NOMO-1 treated with dmso at 0.1 percent for 144 hours (cell line): ENCODE measurements around the gene TMEM175.
A peak's percentile ranks its signal among the peaks of the same experiment; 100 is the strongest.
"Not testable (repeated sequence)": the region's sequence is repeated elsewhere in the genome, so short reads cannot be mapped to it uniquely, and the experiment has no call there.

ENCODE experiments used
- DNase-seq: peaks from one replicate; lab custom pipeline; 2025; ENCODE audit not compliant: unreplicated experiment; lab: John Stamatoyannopoulos, UW

TMEM175 gene

DNA sequence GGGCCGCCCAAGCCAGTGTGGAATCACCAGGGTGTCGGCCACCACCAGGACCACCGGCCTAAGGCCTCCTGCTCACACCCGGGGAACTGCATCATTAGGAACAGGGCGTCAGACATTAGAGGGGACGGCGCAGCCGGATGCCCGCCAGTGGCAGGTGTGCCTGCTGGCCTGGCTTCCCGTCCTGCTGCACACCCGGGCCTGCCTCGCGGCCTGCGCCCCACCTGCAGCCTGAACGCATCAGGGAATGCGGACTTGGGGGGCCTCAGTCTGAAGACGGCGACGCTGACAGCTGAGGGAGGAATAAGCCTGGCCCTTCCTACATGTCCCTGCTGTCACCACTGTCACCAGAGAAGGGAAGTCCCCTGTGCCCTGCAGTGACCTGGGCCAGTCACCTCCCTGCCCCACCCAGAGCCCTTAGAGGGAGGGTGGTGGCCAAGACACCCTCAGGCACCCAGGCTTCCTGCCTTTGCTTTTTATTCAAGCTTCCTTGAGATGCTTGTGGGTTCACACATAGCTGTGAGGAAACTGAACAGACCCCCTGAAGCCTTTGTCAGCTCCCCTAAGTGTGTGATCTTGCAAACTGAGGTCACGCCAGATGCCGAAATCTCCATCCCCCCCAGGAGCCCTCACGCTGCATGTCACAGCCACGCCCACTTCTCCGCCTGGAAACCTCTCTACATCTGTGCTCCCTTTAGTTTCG lies 37.9 kb downstream of the TMEM175 start:
- DNase-seq = no peak

DNA sequence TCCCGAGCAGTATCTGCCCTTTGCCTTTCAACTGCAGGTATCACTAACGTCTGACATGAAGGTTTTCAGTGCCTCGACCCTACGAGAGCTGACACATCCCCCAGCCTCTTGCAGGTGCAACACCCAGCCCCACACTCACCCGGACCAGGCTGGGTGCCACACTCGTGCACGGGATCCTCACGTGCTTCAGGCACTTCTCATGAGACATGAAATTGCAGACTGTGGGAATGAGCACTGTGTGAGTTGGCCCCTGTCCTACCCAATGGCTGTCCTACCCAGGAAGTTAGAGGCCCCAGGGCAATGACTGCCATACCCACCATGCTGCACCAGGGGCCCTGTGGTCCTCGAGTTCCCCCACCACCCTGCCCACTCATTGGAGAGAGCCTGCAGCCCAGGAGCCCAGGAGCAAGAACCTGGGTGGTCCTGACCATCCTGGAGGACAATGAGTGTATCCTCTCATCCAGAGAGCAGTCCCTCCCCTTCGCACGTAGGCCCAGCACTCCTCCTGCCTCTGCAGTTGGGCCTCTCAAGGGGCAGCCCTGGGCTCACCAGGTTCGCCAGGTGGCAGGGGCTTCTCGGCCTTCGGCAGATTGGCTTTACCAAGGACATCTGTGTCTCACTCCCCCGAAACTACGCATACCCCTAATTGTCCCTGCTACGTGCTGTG lies 38.7 kb downstream of the TMEM175 start:
- no peak for DNase-seq

DNA sequence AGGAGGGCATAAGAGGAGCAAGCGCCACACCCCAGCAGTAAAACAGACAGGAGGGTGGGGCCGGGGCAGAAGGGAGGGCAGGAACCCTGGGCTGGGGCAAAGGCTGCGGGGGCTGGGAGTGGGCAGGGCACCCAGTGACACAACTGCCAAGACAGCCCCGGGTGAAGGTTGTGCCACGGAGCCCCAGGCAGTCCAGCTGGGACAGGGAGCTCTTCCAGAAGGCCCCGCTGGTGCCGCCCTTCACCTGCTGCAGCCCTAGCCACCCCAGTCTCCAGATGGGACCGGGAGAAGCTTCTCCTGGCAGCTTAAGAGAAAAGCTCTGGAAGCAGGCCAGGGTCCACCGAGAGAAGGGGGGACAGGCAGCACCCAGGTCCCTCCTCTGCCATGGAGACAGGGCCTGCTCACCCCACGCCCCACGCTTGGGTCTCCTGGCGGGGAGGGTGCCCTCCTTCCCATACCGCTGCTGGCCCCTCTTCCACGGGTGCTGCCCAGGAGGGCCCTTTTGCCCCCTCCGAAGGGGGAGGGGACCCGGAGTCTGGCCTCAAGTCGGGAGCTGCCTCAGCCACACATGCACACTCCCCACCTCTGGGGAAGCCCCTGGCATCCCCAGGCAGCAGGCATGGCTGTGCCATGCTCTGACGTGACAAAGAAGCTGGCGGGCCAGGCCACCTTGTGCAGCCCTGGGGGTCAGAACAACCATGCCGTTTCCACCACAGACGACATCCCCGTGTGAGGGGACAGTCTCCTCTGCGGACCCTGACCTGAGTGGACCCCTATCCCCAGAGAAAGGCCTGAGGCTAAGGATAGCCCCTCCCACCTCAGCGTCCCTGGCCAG lies 39.6 kb downstream of the TMEM175 start:
- no peak for DNase-seq

DNA sequence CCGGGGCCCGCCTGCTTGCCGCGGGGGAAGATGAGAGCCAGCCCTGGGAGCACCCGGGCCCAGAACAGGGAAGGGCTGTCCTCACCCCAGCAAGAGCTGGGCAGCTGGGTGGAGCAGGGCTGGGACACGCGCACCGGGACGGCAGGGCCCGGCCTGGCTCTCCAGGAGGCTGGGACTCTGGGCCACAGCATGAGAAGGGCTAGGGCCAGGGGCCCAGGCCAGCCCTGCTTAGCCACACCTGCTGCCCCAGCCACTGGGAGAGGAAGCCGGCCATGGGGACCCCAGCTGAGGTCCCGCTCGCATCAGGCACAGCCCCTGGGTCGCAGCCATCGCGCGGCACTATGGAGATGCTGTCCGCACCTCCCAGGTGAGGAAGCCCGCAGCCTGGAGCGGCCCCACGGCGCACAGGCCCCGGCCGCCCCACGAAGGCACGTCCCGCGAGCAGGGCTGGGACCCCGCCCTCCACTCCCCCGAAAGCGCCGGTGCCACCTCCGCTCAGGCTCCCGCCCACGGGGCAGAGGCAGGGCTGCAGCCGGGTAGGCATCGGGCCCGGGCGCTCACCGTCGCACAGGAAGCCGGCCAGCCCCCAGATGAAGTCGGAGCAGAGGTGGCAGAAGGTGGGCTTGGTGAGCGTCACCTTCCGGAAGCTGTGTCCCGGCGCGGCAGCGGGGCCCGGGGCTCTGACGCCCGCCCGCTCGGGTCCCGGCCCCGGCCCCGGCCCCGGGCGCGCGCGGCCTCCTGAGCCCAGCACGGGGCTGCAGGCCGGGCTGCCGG lies 40.6 kb downstream of the TMEM175 start:
- DNase-seq = no peak

DNA sequence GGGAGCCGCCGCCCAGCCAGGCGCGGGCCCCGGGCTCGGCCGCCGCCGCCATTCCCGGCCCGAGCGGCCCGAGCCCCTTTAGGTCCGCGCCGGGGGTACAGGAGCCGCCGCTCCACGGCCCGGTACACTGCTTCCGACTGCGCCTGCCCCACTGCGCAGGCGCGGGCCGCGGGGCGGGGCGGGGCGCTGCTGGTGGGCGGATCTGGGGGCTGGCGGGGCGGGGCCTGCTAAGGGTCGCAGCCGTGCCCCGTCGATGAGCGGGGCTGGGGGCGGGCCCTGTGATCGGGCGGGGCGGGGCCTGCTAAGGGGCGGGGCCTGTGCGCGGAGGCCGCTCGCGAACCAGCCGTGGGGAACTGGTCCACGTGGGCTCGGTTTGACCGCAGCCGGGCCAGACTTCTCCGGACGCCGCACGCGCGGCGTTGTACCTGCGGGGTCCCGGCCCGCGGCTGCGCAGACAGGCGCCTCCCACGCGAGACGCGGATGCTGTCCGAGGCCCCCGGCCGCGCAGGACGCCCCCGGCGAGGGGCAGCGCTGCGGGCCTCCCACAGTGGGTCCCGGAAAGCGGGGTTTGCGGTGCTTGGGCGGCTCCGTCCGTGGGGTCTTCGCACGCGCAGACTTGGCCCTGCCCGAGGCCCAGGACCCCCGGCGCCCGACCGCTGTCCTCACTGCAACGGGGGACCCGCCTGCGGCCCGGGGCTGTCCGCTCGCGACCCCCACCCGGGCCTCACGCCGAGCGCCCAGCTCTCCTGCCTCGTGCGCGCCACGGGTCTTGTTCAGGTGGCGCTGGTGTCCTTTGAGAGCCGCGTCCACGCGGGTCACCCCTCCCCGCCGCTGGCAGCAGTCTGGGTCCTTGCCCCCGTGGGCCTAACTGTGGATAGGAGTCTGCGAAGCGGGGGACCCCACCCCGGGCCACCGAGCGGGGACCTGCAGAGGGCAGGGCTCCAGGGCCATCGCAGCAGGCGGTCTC lies 41.5 kb downstream of the TMEM175 start, which contains the start of gene DGKQ:
TSS of gene DGKQ (minus strand) at position 139 of the 967 bp plus-strand sequence. CDS start at position 52, 87 bp downstream.
- DNase-seq = peak; percentile 76

DNA sequence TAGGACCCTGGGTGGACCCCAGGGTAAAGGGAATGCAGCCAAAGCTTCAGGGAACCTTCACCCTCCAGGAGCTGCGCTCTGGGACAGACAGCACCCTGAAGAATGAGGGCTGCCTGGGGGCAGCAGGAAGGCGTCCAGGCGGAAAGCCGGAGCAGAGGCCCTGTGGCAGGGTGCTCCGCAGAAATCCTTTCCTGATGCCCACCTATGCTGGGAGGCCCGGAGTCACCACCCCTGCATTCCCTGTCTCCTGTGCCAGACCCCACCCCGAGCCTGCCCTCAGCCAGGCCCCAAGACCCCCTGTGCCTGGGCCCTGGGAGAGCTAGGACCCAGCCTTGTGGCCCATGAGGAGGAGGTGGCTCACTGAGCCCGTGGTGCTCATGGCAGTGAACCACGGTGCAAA lies 42.4 kb downstream of the TMEM175 start:
- no peak for DNase-seq

DNA sequence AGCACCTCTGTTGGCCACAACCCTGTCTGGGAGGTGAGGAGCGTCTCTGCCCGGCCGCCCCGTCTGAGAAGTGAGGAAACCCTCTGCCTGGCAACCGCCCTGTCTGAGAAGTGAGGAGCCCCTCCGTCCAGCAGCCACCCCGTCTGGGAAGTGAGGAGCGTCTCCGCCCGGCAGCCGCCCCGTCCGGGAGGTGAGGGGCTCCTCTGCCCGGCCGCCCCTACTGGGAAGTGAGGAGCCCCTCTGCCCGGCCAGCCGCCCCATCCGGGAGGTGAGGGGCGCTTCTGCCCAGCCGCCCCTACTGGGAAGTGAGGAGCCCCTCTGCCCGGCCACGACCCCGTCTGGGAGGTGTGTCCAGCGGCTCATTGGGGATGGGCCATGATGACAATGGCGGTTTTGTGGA lies 43.8 kb downstream of the TMEM175 start:
- DNase-seq = not testable (repeated sequence)

DNA sequence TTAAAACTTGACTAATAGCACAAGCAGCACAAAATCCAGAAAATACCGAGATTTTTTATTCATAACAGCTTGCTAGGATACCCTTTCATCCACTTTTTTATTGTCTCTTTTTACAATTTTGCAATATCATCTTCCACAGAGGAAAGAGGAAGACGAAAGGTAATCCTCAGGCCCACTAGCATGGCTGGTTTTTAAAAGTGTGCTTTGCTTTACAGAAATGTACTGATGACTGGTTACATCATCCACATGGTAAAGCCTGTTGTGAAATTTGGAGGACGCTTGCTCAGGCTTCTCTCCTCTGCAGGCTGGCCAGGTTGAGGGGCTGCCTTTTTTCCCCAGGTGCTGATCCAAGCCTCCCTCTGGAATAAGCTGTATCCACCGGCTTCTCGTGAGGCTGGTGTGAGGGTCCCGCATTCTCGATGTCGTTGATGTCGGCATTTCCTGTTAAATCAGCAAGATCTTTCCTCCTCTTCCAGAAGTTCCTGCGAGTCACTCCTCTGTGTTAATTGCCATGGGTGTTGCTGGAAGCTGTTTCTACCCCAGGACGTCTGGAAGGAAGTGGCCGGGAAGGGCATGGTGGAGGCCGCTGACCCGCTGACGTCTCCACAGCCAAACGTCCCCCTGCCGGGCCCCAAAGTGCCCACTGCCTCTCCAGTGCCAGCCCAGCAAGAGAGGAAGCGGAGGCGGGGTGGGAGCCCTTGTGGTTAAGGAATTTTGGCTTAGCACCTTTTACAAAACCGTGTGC lies 46.9 kb downstream of the TMEM175 start:
- DNase-seq = peak; percentile 90

DNA sequence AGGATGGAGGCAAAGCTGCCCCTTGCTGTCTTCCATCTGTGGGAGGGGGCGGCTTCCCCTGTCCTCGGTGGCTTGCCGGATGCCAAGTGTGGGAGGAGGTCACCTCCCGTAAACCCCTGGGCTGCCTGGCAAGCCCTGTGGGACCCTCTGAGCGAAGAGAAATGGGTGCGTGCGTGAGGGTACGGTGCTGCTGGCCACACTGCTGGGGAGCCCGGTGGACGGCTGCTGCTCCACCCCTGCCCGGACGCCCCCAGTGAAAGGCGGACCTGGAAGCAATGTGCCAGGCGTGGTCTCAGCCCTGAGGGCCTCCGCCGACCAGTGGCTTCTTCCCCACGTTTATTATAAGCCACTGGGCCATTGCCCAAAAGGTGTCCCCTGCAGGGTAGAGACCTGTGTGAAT lies 50.0 kb downstream of the TMEM175 start:
- no peak for DNase-seq

DNA sequence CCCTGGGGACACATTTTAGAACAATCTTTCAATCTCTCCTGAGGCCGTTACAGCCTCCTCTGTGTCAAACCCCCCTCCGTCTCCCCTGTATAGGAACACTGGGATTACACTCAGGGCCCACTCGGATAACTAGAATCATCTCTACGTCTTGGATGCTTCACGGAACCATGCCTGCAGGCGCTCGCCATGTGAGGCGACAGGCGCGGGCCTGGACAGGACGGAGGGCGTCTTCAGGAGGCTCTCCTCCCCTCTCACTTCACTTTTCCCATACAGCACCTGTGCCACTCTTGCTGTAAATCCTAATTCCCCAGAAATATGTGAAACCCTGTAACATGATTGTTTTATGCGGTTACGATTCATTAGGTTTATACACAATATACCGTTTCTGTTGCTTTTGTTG lies 50.6 kb downstream of the TMEM175 start:
- DNase-seq = no peak

DNA sequence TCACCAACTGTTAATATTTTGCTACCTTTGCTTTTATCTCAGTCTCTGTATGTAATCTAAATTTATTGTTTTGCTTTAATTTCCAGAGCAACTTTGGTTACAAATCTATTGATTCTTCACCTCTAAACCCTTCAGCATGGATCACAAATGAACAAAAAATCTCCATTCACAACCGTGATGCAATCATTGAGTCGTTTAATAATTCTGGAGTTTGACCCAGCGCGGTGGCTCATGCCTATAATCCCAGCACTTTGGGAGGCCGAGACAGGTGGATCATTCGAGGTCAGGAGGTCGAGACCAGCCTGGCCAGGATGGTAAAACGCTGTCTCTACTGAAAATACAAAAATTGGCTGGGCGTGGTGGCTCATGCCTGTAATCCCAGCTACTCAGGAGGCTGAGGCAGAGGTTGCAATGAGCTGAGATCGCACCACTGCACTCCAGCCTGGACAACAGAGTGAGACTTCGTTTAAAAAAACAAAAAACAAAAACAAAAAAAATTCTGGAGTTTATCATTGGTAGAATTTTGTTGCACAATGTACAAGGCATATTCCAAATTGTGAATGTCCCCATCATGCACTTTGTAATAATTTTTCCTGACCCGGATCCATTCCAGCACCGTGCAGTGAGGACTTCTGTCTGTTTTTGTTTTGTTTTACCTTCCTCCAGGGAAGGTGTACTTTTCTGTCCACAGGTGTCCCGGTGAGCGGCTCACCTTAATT lies 52.2 kb downstream of the TMEM175 start:
- no peak for DNase-seq

DNA sequence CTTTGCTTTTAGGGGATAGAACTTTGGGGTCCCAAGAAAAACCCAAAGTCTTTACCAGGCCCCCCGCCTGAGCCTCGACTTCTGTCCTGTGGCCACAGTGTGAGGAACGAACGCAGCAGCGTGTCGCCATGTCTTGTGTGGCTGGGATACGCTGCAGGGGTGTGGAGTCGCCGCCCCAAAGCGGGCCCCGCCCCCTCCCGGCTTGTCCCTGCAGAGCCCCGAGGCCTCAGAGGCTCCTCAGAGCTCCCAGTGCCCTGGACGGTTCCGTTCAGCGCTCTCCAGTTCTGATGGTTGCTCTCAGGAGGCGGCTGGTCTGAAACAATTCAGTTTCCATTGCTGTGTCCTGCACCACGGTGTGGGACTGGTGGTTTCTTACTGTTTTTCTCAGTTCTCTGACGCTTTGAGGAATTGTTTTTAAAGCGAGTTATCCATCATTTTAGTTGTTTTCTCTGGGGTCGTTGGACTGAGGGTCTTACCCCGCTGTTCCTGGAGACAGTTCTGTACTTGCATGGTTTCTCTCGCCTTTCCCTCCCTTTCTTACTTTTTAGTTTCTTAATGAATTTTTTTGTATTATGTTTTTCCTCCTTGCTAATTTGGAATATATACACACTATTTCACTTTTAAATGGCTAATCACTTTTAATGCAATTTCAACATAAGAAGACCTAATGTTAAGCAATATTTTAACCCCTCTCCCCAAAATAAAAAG lies 53.0 kb downstream of the TMEM175 start:
- DNase-seq = peak; percentile 13

DNA sequence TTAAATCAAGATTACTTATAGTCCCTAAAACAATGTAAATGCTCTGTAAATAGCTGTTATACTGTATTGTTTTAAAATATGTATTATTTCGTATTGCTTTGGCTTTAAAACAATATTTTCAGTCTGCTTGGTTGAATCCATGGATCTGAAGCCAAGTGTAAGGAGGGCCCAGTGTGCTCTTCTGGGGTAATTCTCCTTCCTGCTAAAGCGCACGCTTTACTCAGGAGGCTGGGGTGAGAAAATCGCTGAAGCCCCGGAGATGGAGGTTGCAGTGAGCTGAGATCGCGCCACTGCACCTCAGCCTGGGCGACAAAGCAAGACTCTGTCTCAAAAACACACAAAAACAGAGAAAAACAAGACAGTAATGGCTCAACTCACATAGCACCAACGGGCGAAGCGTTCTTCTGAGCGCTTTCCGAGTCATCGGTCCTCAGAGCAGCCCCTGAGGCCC lies 54.2 kb downstream of the TMEM175 start:
- DNase-seq = no peak

DNA sequence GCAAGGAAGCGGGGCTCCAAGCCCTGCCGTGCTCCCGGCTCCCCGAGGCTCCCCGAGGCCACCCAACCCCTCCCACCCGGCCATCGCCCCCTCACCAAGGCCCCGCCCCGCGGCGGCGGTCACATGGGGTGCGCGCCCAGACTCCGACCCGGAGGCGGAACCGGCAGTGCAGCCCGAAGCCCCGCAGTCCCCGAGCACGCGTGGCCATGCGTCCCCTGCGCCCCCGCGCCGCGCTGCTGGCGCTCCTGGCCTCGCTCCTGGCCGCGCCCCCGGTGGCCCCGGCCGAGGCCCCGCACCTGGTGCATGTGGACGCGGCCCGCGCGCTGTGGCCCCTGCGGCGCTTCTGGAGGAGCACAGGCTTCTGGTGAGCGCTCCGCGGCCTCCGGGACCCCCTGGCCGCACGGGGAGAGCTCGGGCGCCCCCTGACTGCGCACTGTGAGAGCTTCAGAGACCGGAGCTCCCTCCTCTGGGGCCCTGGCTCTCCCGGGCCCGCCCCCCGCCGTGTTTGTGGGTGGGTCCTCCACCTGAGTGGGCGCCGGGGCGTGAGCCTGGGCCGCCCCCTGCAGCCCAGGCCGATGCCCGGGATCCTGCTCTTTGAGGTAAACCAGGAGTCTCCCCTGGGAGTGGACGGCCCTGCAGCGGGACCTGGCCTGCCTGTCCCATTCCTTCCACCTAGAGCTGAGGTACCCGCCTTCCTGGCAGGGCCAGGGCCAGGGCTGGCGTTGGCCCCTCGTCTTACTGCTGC lies 54.8 kb downstream of the TMEM175 start, which contains the start of gene IDUA:
TSS of gene IDUA (plus strand) at position 166 of the 745 bp plus-strand sequence. CDS start at position 207, 41 bp downstream.
- peak; percentile 64 for DNase-seq

DNA sequence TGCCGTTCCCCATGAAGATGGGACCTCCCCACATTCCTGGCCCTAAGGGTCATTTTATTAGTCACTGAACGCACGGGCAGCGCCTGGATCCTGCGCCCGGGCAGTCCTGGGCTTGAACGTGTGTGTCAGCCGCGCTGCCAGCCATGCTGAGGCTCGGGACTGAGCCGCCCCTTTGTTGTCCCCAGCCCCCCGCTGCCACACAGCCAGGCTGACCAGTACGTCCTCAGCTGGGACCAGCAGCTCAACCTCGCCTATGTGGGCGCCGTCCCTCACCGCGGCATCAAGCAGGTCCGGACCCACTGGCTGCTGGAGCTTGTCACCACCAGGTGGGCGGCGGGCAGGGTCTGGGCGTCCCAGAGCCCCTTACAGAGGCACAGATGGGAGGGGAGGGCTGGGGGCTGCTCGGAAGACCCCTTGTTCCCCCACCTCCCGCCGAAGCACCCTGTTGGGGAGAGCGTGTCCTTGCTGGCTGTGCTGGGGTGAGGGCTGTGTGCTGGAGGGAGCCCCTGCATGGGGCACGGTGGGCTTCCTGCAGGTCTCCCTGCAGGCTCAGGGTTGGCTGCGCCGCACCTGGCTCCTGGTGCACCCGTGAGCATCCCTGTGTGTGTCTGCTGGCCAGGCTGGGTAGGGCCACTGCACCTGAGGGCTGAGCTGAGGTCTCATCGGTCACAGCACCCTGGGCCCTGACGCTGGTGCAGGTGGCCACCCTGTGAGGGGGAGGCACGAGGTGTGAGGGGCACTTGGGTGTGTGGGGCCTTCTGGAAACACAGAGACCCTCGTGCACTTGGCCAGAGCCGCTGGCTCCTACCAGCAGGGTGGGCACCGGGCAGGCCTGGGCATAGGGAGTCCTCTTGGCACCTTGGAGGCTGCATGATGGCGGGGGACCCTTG lies 55.6 kb downstream of the TMEM175 start:
- DNase-seq = no peak
